PC-3 (cell line): ENCODE measurements around the gene RASA2.

Experiments used
- EZH2 ChIP-seq: fragments of 300-600 bp; sonication (generic); IDR thresholded peaks from one replicate; pipeline ENCODE4 v1.6.1; 2017; ENCODE audit warnings: antibody characterized with exemption, mild to moderate bottlenecking, low read length; ENCODE audit not compliant: unreplicated experiment
- TF ChIP-seq, protein P1 (sequence below): fragments of 300-600 bp; sonication (generic); conservative IDR thresholded peaks from 2 replicates; pipeline ENCODE4 v1.5.1; 2017; ENCODE audit warnings: antibody characterized with exemption, low read depth, mild to moderate bottlenecking, low read length

DNA sequence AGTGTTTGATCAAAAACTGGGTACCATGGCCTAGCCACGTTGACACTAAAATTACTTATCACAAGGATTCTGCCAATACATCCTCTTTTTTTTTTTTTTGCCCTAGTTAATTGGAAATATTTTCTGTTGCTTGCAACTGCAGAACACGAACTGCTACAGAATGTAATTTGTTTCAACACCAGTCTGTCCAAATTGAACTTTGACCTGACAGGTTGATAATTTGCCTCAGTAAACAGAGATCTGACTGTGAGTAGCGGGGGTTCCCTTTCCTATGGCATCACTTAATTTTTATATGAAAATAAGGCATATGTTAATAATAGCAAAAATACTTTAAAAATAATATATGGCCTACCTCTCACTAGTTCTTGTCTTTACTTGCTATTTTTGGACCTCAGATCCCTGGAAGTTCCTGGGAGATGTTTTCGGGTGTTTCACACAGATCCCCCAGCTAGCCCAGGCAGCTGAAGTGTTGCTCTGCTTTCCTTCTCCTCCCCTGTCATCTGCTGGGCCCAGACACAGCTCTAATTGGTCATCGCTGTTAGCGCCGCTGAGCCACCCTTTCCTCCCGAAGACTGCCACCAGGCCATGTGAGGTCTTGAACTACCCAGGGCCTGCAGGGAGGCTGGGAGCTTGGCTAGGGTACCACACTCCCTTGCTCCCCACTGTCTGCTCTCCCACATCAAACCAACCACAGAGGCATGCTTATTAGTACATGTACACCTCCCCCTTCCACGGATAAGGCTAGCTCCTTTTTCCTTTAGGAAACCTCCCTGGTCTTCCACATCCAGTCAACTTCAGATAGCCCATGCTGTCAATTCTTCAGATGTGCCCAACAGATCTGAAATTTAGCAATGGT, 161.5 kb downstream of the RASA2 start:
- TF ChIP-seq, protein P1, sequence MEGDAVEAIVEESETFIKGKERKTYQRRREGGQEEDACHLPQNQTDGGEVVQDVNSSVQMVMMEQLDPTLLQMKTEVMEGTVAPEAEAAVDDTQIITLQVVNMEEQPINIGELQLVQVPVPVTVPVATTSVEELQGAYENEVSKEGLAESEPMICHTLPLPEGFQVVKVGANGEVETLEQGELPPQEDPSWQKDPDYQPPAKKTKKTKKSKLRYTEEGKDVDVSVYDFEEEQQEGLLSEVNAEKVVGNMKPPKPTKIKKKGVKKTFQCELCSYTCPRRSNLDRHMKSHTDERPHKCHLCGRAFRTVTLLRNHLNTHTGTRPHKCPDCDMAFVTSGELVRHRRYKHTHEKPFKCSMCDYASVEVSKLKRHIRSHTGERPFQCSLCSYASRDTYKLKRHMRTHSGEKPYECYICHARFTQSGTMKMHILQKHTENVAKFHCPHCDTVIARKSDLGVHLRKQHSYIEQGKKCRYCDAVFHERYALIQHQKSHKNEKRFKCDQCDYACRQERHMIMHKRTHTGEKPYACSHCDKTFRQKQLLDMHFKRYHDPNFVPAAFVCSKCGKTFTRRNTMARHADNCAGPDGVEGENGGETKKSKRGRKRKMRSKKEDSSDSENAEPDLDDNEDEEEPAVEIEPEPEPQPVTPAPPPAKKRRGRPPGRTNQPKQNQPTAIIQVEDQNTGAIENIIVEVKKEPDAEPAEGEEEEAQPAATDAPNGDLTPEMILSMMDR: no peak
- no peak for TF ChIP-seq EZH2
